ENCODE measurements around the gene NOP16. TPM values are rescaled to one million over a fixed set of nuclear protein-coding genes. Genes with fewer than 3 reads are reported as not detected.

Gene NOP16
- total RNA-seq, 1 experiment from 2014 or later = 134 TPM

GRCh38 chr5:176361437-176362232 lies 26.8 kb downstream of the NOP16 start, which contains the start of gene KIAA1191:
TSS of gene KIAA1191 (minus strand) at chr5:176361764. CDS start at chr5:176359508, 2,256 bp downstream.
- BruUV-seq (replicated peaks) = no TSS peak

GRCh38 chr5:176360894-176361436 lies 27.4 kb downstream of the NOP16 start:
- POLR2A ChIA-PET = interaction anchor here (0.6 to 3.0 kb wide), 17 partner anchors 9 to 582 kb away, joined by 3 to 51 read pairs (median 6); partner anchors contain the start of genes CLTB, FAF2, HIGD2A and NOP16

More at GRCh38 chr5:176361437-176362232, 26.8 kb downstream of the NOP16 start, which contains the start of gene KIAA1191:
- POLR2A ChIA-PET = interaction anchor here (0.6 to 3.0 kb wide), 23 partner anchors 9 to 895 kb away, joined by 3 to 51 read pairs (median 5); partner anchors contain the start of genes CDHR2, CLTB, FAF2 and HIGD2A
- peaks cover 23% of the 10 kb centered on the region for H3K36me3 Mint-ChIP-seq (ENCODE audit: insufficient read depth, unreplicated experiment)
- DNase-seq (ENCODE audit: unreplicated experiment) = peak; percentile 94
- H3K27ac Mint-ChIP-seq (ENCODE audit: low read depth, unreplicated experiment) = peak within 1 kb of the TSS; percentile 97
- peak; percentile 25 for TF ChIP-seq CTCF (IDR thresholded peaks at IDR 0.05; ENCODE audit: unreplicated experiment)
- intact Hi-C loops (cut with micrococcal nuclease) = loop anchor here (2.0 to 5.0 kb wide), 2 partner anchors 53 to 86 kb away; partner anchors contain the start of gene FAF2
- no peaks in the 10 kb centered on the region for H3K9me3 Mint-ChIP-seq (ENCODE audit: unreplicated experiment)
- peak within 1 kb of the TSS; percentile 98 for H3K4me3 Mint-ChIP-seq (ENCODE audit: unreplicated experiment)
- no peaks in the 10 kb centered on the region for H3K27me3 Mint-ChIP-seq (ENCODE audit: insufficient read depth, unreplicated experiment)
- CTCF ChIA-PET = interaction anchor here (0.5 to 1.5 kb wide), 16 partner anchors 9 to 1491 kb away, joined by 3 to 6 read pairs (median 3); partner anchors contain the start of genes HIGD2A and NOP16
- peaks cover 18% of the 10 kb centered on the region for H3K4me1 Mint-ChIP-seq (ENCODE audit: insufficient read depth, unreplicated experiment)

GRCh38 chr5:176359658-176360057 lies 28.7 kb downstream of the NOP16 start:
- Mint-ChIP-seq H3K4me1 (ENCODE audit: insufficient read depth, unreplicated experiment) (peaks cover 18% of the 10 kb centered on the region), H3K36me3 (ENCODE audit: insufficient read depth, unreplicated experiment) (peaks cover 35% of the 10 kb centered on the region), H3K4me3 (ENCODE audit: unreplicated experiment) (peak overlapping the region; percentile 98), H3K27me3 (ENCODE audit: insufficient read depth, unreplicated experiment) (no peaks in the 10 kb centered on the region), H3K27ac (ENCODE audit: low read depth, unreplicated experiment) (peak overlapping the region; percentile 29), H3K9me3 (ENCODE audit: unreplicated experiment) (no peaks in the 10 kb centered on the region)
- no peak for DNase-seq (ENCODE audit: unreplicated experiment)
- CTCF ChIA-PET = interaction anchor here (0.9 to 1.6 kb wide), 4 partner anchors 88 to 630 kb away, joined by 3 to 6 read pairs (median 3); partner anchors contain the start of gene FAF2
- POLR2A ChIA-PET = interaction anchor here (1.0 to 3.0 kb wide), 7 partner anchors 11 to 107 kb away, joined by 3 to 8 read pairs (median 5); partner anchors contain the start of genes FAF2, HIGD2A and NOP16
- TSS peak; percentile 1 for BruUV-seq (replicated peaks)
- no peak for TF ChIP-seq CTCF (IDR thresholded peaks at IDR 0.05; ENCODE audit: unreplicated experiment)
- intact Hi-C loops (cut with micrococcal nuclease) = loop anchor here (2.0 to 5.0 kb wide), 2 partner anchors 55 to 88 kb away; partner anchors contain the start of gene FAF2

More at GRCh38 chr5:176360894-176361436, 27.4 kb downstream of the NOP16 start:
- peak overlapping the region; percentile 98 for H3K4me3 Mint-ChIP-seq (ENCODE audit: unreplicated experiment)
- H3K4me1 Mint-ChIP-seq (ENCODE audit: insufficient read depth, unreplicated experiment) = peaks cover 18% of the 10 kb centered on the region
- H3K36me3 Mint-ChIP-seq (ENCODE audit: insufficient read depth, unreplicated experiment) = peaks cover 27% of the 10 kb centered on the region
- no peak for TF ChIP-seq CTCF (IDR thresholded peaks at IDR 0.05; ENCODE audit: unreplicated experiment)
- H3K27me3 Mint-ChIP-seq (ENCODE audit: insufficient read depth, unreplicated experiment) = no peaks in the 10 kb centered on the region
- DNase-seq (ENCODE audit: unreplicated experiment) = peak; percentile 39
- TSS peak; percentile 70 for BruUV-seq (replicated peaks)
- peak overlapping the region; percentile 97 for H3K27ac Mint-ChIP-seq (ENCODE audit: low read depth, unreplicated experiment)
- H3K9me3 Mint-ChIP-seq (ENCODE audit: unreplicated experiment) = no peaks in the 10 kb centered on the region
- intact Hi-C loops (cut with micrococcal nuclease) = loop anchor here (2.0 to 5.0 kb wide), 2 partner anchors 54 to 86 kb away; partner anchors contain the start of gene FAF2
- CTCF ChIA-PET = interaction anchor here (0.6 to 1.5 kb wide), 13 partner anchors 10 to 631 kb away, joined by 3 to 6 read pairs (median 3); partner anchors contain the start of genes FAF2 and NOP16

Data from MCF 10A (cell line).